Ovary (tissue), 9 donors: Measurements from ENCODE around the gene ACER2. TPM values are rescaled to one million over a fixed set of nuclear protein-coding genes. Genes with fewer than 3 reads are reported as not detected.

Experiments used
- DNase-seq, 5 donors: peaks; one replicate each; pipeline ENCODE4 v3.0.0-alpha.2; 2019 to 2020
- H3K27ac ChIP-seq, 2 donors: fragments of 200-600 bp; one replicate each; pipeline versions ENCODE4 v1.5.1 to v1.8.0; 2019 to 2022
- H3K27me3 ChIP-seq: fragments of 200-600 bp; one replicate; pipeline ENCODE4 v1.8.0; 2022
- H3K36me3 ChIP-seq: fragments of 200-600 bp; sonication (generic); one replicate; pipeline ENCODE4 v1.5.1; 2019
- H3K4me1 ChIP-seq: one replicate; pipeline ENCODE4 v1.8.1; 2013; ENCODE audit warnings: mild to moderate bottlenecking, moderate library complexity; ENCODE audit not compliant: insufficient read depth
- H3K4me3 ChIP-seq: fragments of 200-600 bp; sonication (generic); one replicate; pipeline ENCODE4 v1.5.1; 2017
- H3K9me3 ChIP-seq, 2 donors: fragments of 200-600 bp in 1 of 2; sonication (generic) in 1 of 2; one replicate each; pipeline versions ENCODE4 v1.5.1 to v1.8.1; 2013 to 2019; ENCODE audit warnings: mild to moderate bottlenecking in 1 of 2, moderate library complexity in 1 of 2
- CTCF ChIP-seq, 3 donors: fragments of 450-650 bp in 2 of 3; fragments of 200-600 bp in 1 of 3; IDR thresholded peaks; one replicate each; pipeline versions ENCODE4 v1.5.1 to v1.8.0; 2016 to 2022; ENCODE audit warnings: antibody characterized with exemption in 3 of 3, mild to moderate bottlenecking in 1 of 3
- EP300 ChIP-seq: sonication (generic); formaldehyde crosslinking; IDR thresholded peaks from one replicate; pipeline ENCODE4 v1.6.1; 2017; ENCODE audit warnings: antibody characterized with exemption
- POLR2A ChIP-seq: fragments of 450-650 bp; IDR thresholded peaks from one replicate; pipeline ENCODE4 v1.6.1; 2017; ENCODE audit warnings: antibody characterized with exemption, mild to moderate bottlenecking, moderate library complexity
- WGBS, 3 donors: extraction: QIAGEN DNeasy Blood & Tissue Kit in 1 of 3; methylation state at CpG; one replicate each; pipeline versions ENCODE4 v1.1.5 to v1.1.7; 2013 to 2017; 5-methylcytosine and 5-hydroxymethylcytosine counted together
- intact Hi-C, 4 donors: fragments of 100-400 bp; cut with DNase I; formaldehyde crosslinking; loops; one replicate each; pipeline versions ENCODE4 v1.11.0 to v1.15.1; 2022 to 2023
- polyA plus RNA-seq, 2 donors: library from polyadenylated mRNA; stranded (reverse); fragments of 200-250 nt in 1 of 2; fragments of 350-450 nt in 1 of 2; fragmentation: Illumina TruSeq in 1 of 2; extraction: RNeasy Lipid Tissue Mini Kit (QIAGEN cat#74804) in 1 of 2; gene quantifications; one replicate each; pipeline ENCODE4 v1.2.3, GENCODE V29; 2013 to 2014
- total RNA-seq, 7 donors: library from RNA; depleted of rRNA in 2 of 7; stranded (reverse); fragments of >200 nt in 2 of 7; fragmentation: NEBNext Ultra II Directional in 3 of 7; extraction: Animal tissue kit (Norgen Biotek cat#: 25700) in 3 of 7; gene quantifications; one replicate each; pipeline versions ENCODE4 v1.1.0 to v1.2.4, GENCODE V29; 2016 to 2023
- donor health status: DM: no; HTN: no; CAD: no; lungs with moderate emphysema.
- donor health status: DM: no; HTN: no; CAD: no.
- donor health status: Bipolar disorder and iron deficiency.
- donor health status: DM: yes; HTN: yes; CAD: no.
- donor health status: DM: no; HTN: no; CAD: no.
- donor health status: DM: yes; HTN: yes; CAD: no.

ACER2 gene
- total and polyA plus RNA-seq, 9 donors: 0.80 to 10.0 (median 3.0) TPM

DNA sequence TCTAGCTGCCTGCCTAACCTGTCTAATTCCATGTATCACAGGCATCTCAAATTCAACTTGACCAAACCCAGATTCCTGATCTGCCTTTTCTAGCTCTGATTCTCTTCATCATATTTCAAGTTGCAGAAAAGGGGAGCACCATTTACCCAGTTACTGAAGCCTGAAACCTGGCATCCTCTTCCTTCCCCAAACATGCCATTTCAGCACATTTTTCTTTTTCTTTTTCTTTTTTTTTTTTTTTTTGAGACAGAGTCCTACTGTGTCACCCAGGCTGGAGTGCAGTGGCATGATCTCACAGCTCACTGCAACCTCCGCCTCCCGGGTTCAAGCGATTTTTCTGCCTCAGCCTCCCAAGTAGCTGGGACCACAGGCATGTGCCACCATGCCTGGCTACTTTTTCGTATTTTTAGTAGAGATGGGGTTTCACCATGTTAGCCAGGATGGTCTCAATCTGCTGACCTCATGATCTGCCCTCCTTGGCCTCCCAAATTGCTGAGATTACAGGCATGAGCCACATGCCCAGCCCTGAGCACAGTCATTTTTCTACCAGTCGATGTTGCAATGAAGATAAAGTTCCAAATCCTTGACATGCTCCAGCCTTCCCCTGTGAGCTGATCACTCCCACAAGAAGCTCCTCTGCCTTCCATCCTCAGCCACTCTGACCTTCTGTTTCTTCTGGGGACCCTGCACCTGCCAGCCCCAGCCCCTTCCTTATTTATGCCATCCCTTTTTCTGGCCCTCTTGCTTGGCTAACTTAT, 32.2 kb downstream of the ACER2 start:
- TF ChIP-seq CTCF (IDR thresholded peaks at IDR 0.05) (no peak), POLR2A (no peak)
- intact Hi-C loops: no loop called here
- H3K9me3 ChIP-seq: no peaks in the 10 kb centered on the region
- no peak for DNase-seq
- H3K36me3 ChIP-seq: no peaks in the 10 kb centered on the region
- no peak overlapping the region for H3K27ac ChIP-seq
- no peaks in the 10 kb centered on the region for H3K27me3 ChIP-seq
- H3K4me1 ChIP-seq: no peaks in the 10 kb centered on the region
- no peak overlapping the region for H3K4me3 ChIP-seq
- WGBS, 3 donors: 80 to 85% (median 83%) methylated on average over 5 of the region's 5 CpGs

DNA sequence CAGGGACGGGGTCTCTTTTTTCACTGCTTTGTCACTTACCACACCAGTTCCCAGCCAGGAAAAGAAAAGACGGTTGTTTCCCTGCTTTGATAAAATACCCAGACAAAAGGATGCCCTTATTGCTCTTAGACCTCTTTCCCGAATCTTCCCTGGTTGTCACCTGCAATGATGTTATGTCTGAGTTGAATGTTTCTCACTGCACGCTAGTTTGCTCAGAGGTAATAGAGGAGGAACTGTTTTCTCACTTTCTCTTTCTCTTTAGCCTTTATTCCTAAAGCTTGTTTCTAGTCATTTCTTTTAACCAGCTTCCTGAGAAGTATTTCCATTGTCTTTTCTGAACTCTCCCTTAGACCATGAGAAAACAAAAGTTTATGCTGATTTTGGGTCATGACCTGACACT, 32.9 kb downstream of the ACER2 start:
- Histone ChIP-seq H3K4me1 (no peaks in the 10 kb centered on the region), H3K9me3 (no peaks in the 10 kb centered on the region), H3K27me3 (no peaks in the 10 kb centered on the region), H3K4me3 (no peak overlapping the region), H3K27ac (no peak overlapping the region), H3K36me3 (no peaks in the 10 kb centered on the region)
- no peak for TF ChIP-seq POLR2A
- TF ChIP-seq EP300: no peak
- TF ChIP-seq CTCF (IDR thresholded peaks at IDR 0.05): no peak
- DNase-seq: no peak
- 20 to 41% (median 40%) methylated on average over 4 of the region's 4 CpGs for WGBS, 3 donors
- intact Hi-C loops: no loop called here

GRCh38 chr9:19442240-19442639, 33.4 kb downstream of the ACER2 start:
- no peaks in the 10 kb centered on the region for H3K9me3 ChIP-seq
- no peaks in the 10 kb centered on the region for H3K36me3 ChIP-seq
- TF ChIP-seq CTCF (IDR thresholded peaks at IDR 0.05) (no peak), POLR2A (no peak), EP300 (no peak)
- no peak overlapping the region for H3K27ac ChIP-seq
- H3K27me3 ChIP-seq: no peaks in the 10 kb centered on the region
- 89 to 91% (median 89%) methylated on average over 9 of the region's 9 CpGs for WGBS, 3 donors
- H3K4me3 ChIP-seq: no peak overlapping the region
- H3K4me1 ChIP-seq: no peaks in the 10 kb centered on the region
- DNase-seq: no peak
- intact Hi-C loops: no loop called here

GRCh38 chr9:19445452-19445851, 36.6 kb downstream of the ACER2 start:
- Histone ChIP-seq H3K27me3 (no peaks in the 10 kb centered on the region), H3K36me3 (no peaks in the 10 kb centered on the region), H3K9me3 (no peaks in the 10 kb centered on the region), H3K4me1 (no peaks in the 10 kb centered on the region), H3K4me3 (no peak overlapping the region), H3K27ac (no peak overlapping the region)
- WGBS, 3 donors: 94 to 96% (median 94%) methylated on average over 2 of the region's 2 CpGs
- TF ChIP-seq CTCF (IDR thresholded peaks at IDR 0.05) (no peak), POLR2A (no peak), EP300 (no peak)
- DNase-seq: no peak
- intact Hi-C loops: no loop called here
